Activated CD4-positive, alpha-beta T cell treated with anti-CD3 and anti-CD28 coated beads, Interleukin-2, amount 50 U/mL, for 48 hours (primary cell): ENCODE results near the gene CCDC169.
"Not testable (repeated sequence)": the region's sequence is repeated elsewhere in the genome, so short reads cannot be mapped to it uniquely, and the experiment has no call there.

Source experiments
- DNase-seq, 2 experiments: peaks; one replicate each; pipeline ENCODE4 v3.0.0-alpha.2; 2020

The CCDC169 gene

GRCh38 chr13:36313047-36313969 lies 15.7 kb upstream of the CCDC169 start:
- DNase-seq: no peak

DNA sequence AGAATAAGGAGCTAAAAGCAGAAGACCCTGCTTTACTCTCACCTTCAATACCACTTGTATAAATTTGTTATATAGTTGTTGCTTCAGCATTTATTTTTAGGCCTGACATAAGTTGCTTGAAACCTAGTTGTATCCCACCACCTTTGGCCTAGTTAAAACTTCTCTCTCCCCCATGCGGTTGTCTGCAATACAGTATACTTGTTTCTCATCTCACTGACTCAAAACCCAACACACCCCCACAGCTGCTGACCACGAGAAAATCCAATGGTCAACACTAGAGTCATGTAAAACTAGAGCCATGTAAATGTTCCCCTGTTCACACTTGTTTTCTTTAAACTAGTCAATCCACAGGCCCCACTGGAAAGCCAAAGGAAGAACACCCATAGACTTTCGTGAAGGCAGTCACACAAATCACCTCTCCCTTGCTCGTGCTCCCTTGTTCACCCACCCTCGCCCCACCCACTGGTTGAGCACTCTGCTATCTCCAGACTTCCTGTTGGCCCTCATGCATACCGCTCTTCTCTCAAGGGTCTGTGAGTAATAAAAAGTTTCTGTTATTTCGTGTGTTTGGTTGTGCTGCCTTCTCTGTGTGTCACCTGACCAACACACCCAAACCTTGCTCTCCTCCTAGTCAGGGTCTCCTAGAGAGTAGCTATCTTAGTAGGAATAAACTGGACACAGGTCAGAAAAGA lies 12.9 kb upstream of the CCDC169 start:
- DNase-seq: no peak

DNA sequence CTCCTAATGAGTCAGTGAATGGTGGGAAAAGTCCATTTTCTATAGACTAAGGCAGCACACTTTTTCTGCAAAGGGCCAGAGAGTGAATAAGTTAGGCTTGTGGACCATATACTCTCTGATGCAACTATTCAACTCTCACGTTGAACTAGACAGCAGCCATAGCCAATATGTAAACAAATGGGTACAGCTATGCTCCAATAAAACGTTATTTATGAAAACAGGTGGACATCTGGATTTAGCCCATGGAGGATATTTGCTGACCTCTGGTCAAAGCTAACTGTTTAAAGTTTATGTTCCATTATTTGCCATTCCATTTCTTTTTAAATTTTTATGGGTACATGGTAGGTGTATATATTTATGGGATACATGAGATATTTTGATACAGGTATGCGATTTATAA lies 4.7 kb upstream of the CCDC169 start:
- no peak for DNase-seq

GRCh38 chr13:36299469-36299868 lies 1.9 kb upstream of the CCDC169 start:
- DNase-seq: not testable (repeated sequence)

DNA sequence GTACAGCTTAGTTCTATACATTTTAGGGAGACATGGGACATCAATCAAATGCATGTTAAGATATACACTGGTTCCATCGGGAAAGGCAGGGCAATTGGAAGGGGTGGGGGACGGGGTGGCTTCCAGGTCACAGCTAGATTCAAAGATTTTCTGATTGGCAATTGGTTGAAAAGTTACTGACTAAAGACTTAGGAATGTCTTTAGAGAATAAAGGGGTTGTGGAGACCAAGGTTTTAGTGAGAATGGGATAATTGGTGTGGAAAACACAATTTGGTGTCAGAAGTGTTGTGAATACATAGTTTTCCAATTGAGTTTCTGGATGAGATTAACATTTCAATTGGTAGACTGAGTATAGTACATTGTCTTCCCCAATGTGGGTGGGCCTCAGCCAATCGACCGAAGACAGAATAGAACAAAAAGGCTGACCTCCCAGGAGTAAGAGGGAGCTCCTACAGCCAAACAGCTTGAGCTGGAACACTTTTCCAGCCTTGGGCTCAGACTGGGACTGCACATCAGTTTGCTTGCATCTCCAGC lies 988 bp upstream of the CCDC169 start:
- DNase-seq: no peak

- DNase-seq: no peak
Measured at GRCh38 chr13:36294096-36294495, 3.5 kb downstream of the CCDC169 start.

GRCh38 chr13:36293497-36293896 lies 4.1 kb downstream of the CCDC169 start:
- no peak for DNase-seq

GRCh38 chr13:36288794-36289391 lies 8.7 kb downstream of the CCDC169 start:
- no peak for DNase-seq

- DNase-seq: no peak
Measured at GRCh38 chr13:36286006-36286405, 11.6 kb downstream of the CCDC169 start.

DNA sequence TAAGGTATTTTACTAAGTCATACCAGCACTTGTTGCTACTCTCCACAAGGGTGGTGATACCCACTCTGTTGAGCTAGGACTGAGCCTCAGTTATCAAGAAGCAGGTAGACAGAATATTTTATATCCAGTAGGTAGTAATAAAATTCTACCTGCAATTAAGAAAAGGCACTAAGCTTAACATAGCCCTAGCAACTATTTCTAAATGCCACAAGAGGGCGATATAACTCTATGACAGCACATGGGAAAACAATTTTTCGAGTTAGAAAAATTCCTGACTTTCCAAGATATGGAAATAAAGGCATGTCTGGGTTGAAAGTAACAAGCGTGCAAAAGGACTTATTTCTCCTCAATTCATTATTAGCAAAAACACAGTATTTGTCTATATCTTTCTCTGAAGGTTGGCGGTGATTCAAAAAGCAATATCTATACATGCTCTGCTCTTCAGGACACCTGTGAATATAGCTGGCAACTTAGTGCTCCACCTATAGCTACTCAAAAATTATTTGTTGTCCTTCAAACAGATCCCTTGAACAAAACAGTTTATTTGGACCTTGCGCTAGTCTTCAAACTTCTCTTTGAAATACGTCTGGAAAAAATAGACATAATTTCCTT lies 14.7 kb downstream of the CCDC169 start:
- no peak for DNase-seq

DNA sequence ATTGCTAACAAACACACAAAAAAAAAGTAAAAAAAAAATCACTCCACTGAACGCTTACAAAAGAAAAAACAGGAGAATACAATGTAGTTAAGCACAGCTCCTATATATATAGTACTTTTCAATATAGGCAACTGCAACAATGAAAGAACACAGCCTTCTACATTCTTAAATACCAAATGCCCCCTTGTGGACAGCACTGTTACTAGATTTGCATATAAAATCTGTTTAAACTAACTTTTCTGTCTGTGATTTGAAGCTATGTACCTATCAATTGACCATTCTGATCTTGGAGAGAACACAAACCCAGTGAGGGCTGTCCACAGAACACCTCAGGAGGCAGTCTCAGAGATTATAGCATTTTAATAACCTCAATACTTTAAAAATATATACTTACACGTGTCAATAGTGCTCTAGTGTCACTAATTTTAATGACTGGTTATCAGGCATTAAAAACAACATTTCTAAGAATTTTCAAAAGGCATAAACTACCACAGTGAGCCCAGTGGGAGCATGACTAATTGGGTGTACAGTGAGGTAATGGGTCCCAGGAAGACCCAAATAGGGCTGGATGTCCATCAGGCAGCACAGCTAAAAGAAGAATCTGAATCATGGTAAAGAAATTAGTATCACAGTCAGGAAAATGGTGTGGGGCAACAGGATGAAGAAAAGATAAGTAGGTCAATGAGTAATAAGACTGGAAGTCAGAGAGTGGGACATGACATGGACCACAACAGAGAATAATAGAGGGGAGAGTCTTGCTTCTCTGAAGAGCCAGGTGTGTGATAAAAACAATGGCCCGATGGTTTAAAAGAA lies 22.2 kb downstream of the CCDC169 start:
- DNase-seq: no peak

- DNase-seq: no peak
Measured at GRCh38 chr13:36273431-36273830, 24.2 kb downstream of the CCDC169 start.

GRCh38 chr13:36261976-36262375 lies 35.6 kb downstream of the CCDC169 start:
- DNase-seq: no peak

GRCh38 chr13:36261011-36261410 lies 36.6 kb downstream of the CCDC169 start:
- no peak for DNase-seq

GRCh38 chr13:36259361-36260137 lies 38.1 kb downstream of the CCDC169 start:
- no peak for DNase-seq

- DNase-seq: no peak
Measured at GRCh38 chr13:36258831-36259230, 38.8 kb downstream of the CCDC169 start.

- DNase-seq: no peak
Measured at GRCh38 chr13:36251526-36251925, 46.1 kb downstream of the CCDC169 start.

DNA sequence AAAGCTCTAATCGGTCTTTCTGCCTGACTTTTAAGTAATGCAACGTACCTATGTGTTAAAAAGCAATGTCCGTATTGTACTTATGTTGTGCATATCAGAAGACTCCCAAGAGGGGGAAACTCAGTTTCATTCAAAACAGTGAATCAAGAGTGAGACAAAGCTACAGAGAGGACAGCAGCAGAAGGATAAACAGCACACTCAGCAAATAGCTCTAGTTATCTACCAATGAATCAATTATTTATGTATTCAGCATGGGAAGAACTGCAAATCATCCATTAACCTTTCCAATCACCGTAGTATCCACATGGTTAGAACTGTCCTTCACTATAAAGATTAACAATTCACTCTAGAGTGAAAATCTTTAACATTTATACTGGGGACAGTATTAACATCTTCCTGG lies 46.6 kb downstream of the CCDC169 start:
- no peak for DNase-seq

DNA sequence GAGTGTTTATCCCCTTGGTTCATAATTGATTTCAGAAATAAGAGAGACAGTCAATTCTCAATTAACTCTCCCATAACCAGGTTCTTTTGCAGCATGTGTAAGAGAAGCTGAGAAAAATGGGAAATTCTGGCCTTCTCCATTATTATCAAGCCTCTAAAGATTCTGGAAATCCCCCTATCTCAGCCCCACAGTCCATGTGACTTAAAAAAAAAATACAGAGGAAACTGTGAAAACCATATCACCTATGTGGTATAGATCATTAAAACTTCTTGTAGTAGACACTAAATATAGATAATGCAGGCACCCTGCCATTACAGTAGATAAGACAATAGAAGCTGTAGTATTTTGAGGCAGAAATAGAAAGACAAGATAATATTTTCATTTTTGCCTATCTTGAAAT lies 48.9 kb downstream of the CCDC169 start:
- DNase-seq: no peak

DNA sequence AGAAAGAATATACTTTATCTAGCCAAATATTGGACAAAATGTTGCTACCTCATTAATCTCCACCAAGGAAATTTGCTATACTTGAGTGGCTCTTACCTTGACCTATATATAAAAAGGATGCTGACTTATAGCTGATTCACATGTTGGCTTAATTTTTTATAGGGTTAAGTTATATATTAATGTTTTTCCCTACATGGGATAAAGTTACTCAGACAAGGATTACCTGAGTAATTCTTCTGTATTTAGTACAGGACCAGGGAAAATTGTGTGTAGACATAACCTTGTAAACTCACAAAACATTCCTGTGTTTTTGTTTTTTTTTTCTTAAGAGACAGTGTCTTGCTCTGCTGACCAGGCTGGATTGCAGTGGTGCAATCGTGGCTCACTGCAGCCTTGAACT lies 52.6 kb downstream of the CCDC169 start:
- no peak for DNase-seq

DNA sequence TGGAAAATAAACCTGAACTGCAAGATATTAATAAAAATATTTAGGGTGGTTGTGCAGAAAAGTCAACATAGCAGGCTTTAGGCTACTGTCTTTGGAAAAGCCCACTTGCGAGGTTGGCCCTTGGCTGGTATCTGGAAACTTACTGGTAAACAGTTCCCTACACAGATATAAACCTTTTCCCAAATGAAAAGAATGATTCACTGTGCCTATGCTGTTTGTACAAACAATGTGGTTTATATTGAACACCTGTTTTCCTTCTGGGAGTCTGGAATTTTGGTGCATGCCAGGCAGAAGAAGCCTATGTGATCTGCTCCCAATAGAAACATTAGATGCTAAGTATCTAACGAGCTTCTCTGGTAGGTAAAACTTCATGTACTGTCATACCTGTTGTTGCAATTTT lies 53.5 kb downstream of the CCDC169 start:
- no peak for DNase-seq
